Spinal cord (tissue), 10 donors: ENCODE measurements around the gene RNF157. TPM values are rescaled to one million over a fixed set of nuclear protein-coding genes. Genes with fewer than 3 reads are reported as not detected.

Source experiments
- DNase-seq, 6 donors: peaks; one replicate each; pipeline versions ENCODE4 v3.0.0 to v3.0.0-alpha.2; 2013 to 2015; ENCODE audit warnings: low spot score in 6 of 6, low read depth in 4 of 6
- H3K27ac ChIP-seq: one replicate; pipeline ENCODE4 v1.5.1; 2013; ENCODE audit warnings: low read depth, low read length, control low read depth
- H3K27me3 ChIP-seq: one replicate; pipeline ENCODE4 v1.6.1; 2013; ENCODE audit warnings: low read length; ENCODE audit not compliant: control insufficient read depth, insufficient read depth
- H3K36me3 ChIP-seq: one replicate; pipeline ENCODE4 v1.6.1; 2013; ENCODE audit warnings: low read length; ENCODE audit not compliant: control insufficient read depth, insufficient read depth
- H3K4me1 ChIP-seq: one replicate; pipeline ENCODE4 v1.6.1; 2013; ENCODE audit warnings: low read length; ENCODE audit not compliant: control insufficient read depth, insufficient read depth
- H3K4me3 ChIP-seq: one replicate; pipeline ENCODE4 v1.5.1; 2013; ENCODE audit warnings: low read depth, low read length, control low read depth
- H3K9me3 ChIP-seq: one replicate; pipeline ENCODE4 v1.6.1; 2013; ENCODE audit warnings: low read length; ENCODE audit not compliant: control insufficient read depth, insufficient read depth
- whole genome bisulfite sequencing: methylation state at CpG from one replicate; pipeline ENCODE4 v1.1.5; 2013; ENCODE audit warnings: missing lambda C conversion rate; ENCODE audit not compliant: insufficient coverage; 5-methylcytosine and 5-hydroxymethylcytosine counted together
- polyA plus RNA-seq, 2 donors: library from polyadenylated mRNA; unstranded; fragments of 120-200 nt; gene quantifications; one replicate each; pipeline ENCODE4 v1.2.1, GENCODE V29; 2013; ENCODE audit not compliant: insufficient read length in 2 of 2
- total RNA-seq, 2 donors: library from RNA; depleted of rRNA in 1 of 2; stranded (reverse); fragments of 120-200 nt in 1 of 2; fragments of >200 nt in 1 of 2; gene quantifications; one replicate each; pipeline versions ENCODE4 v1.2.3 to v1.2.4, GENCODE V29; 2013 to 2014
- donor health status: healthy.

The RNF157 gene
- total and polyA plus RNA-seq, 4 donors, result 22.8 to 196 (median 126) TPM

GRCh38 chr17:76132574-76133338 lies 107.5 kb downstream of the RNF157 start:
- H3K4me1 ChIP-seq, result peaks cover 39% of the 10 kb centered on the region
- H3K27me3 ChIP-seq, result peaks cover 25% of the 10 kb centered on the region
- H3K9me3 ChIP-seq, result no peaks in the 10 kb centered on the region
- no peak for DNase-seq
- no peak overlapping the region for H3K27ac ChIP-seq
- H3K36me3 ChIP-seq, result peaks cover 15% of the 10 kb centered on the region
- no peak overlapping the region for H3K4me3 ChIP-seq
- WGBS, result 38% methylated on average over 13 of the region's 21 CpGs

GRCh38 chr17:76131692-76132573 lies 108.4 kb downstream of the RNF157 start:
- H3K4me3 ChIP-seq, result no peak overlapping the region
- no peak for DNase-seq
- peaks cover 7% of the 10 kb centered on the region for H3K36me3 ChIP-seq
- H3K4me1 ChIP-seq, result peaks cover 31% of the 10 kb centered on the region
- no peak overlapping the region for H3K27ac ChIP-seq
- no peaks in the 10 kb centered on the region for H3K9me3 ChIP-seq
- WGBS, result 64% methylated on average over 13 of the region's 21 CpGs
- peaks cover 17% of the 10 kb centered on the region for H3K27me3 ChIP-seq

DNA sequence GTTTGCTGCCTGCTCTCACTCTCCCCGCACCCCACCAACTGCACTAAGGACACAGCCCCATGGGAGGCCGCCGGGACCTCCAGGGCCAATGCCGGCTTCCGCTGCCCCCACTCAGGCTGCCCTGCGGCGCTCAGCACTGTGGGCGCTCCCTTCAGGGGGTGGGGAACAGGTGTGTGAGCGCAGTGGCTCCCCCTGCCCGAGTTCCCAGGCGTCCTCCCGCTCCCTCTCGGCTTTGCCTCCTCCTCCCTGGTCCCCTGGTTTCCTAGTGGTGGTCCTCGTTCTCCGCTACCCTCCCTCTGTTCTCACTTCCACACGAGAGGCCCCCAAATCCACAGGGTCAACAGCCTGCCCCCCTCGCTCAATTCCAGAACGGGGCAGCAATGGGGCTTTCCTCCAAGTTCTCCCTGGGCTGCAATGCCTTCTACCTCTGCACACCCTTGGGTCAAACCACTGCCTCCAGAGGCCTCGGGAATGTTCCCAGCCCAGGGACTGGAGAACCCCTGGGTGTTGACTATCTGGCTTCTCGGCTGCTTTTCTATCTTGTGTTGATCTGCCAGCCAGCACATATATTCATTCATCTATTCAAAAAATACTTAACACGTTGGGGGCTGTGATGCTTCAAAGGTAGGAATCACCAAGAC lies 109.1 kb downstream of the RNF157 start:
- Histone ChIP-seq H3K4me1 (peaks cover 23% of the 10 kb centered on the region), H3K4me3 (no peak overlapping the region), H3K27me3 (peaks cover 15% of the 10 kb centered on the region), H3K36me3 (peaks cover under 1% of the 10 kb centered on the region), H3K9me3 (no peaks in the 10 kb centered on the region), H3K27ac (no peak overlapping the region)
- whole genome bisulfite sequencing, result 63% methylated on average over 15 of the region's 21 CpGs
- no peak for DNase-seq

GRCh38 chr17:76130473-76130872 lies 109.8 kb downstream of the RNF157 start:
- H3K9me3 ChIP-seq, result no peaks in the 10 kb centered on the region
- H3K36me3 ChIP-seq, result no peaks in the 10 kb centered on the region
- peaks cover 16% of the 10 kb centered on the region for H3K4me1 ChIP-seq
- H3K27me3 ChIP-seq, result peaks cover 15% of the 10 kb centered on the region
- no peak overlapping the region for H3K4me3 ChIP-seq
- 67% methylated on average over 12 of the region's 13 CpGs for WGBS
- no peak overlapping the region for H3K27ac ChIP-seq
- DNase-seq, result no peak

DNA sequence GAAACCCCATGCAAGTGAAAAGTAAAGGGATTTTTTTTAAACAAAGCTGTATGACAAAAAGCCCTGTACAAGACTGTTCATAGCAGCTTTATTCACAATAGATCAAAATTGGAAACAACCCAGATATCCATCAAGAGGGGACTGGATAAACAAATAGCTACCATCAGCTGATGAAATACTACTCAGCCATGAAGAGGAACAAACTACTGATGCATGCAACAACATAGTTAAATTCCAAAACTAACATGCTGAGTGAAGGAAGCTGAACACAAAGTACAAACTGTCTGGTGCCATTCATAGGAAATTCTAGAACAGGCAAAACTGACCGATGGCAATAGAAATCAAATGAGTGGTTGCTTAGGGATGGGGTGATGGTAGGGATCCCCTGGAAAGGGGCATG lies 114.4 kb downstream of the RNF157 start:
- peaks cover 20% of the 10 kb centered on the region for H3K4me1 ChIP-seq
- no peaks in the 10 kb centered on the region for H3K36me3 ChIP-seq
- no peak for DNase-seq
- WGBS, result 100% methylated on average over 1 of the region's 1 CpG
- no peak overlapping the region for H3K27ac ChIP-seq
- no peaks in the 10 kb centered on the region for H3K27me3 ChIP-seq
- no peak overlapping the region for H3K4me3 ChIP-seq
- H3K9me3 ChIP-seq, result no peaks in the 10 kb centered on the region

DNA sequence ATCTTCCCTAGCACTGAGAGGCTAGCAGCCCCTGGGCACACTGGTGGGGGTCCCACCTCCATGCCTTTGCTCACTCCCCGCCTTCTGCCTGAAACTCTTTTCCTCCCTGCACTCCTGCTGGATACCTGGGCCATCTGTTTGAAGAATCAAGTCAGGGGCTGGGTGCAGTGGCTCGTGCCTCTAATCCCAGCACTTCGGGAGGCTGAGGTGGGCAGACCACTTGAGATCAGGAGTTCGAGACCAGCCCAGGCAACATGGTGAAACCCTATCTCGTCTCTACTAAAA lies 115.0 kb downstream of the RNF157 start:
- DNase-seq, result no peak
- WGBS, result 95% methylated on average over 5 of the region's 5 CpGs
- Histone ChIP-seq H3K27ac (no peak overlapping the region), H3K4me1 (peaks cover 23% of the 10 kb centered on the region), H3K4me3 (no peak overlapping the region), H3K9me3 (no peaks in the 10 kb centered on the region), H3K36me3 (no peaks in the 10 kb centered on the region), H3K27me3 (no peaks in the 10 kb centered on the region)

GRCh38 chr17:76124582-76125390 lies 115.5 kb downstream of the RNF157 start:
- Histone ChIP-seq H3K36me3 (no peaks in the 10 kb centered on the region), H3K4me3 (no peak overlapping the region), H3K27ac (no peak overlapping the region), H3K4me1 (peaks cover 23% of the 10 kb centered on the region), H3K27me3 (no peaks in the 10 kb centered on the region), H3K9me3 (no peaks in the 10 kb centered on the region)
- no peak for DNase-seq
- 90% methylated on average over 11 of the region's 22 CpGs for WGBS

GRCh38 chr17:76123749-76124581 lies 116.3 kb downstream of the RNF157 start:
- no peaks in the 10 kb centered on the region for H3K9me3 ChIP-seq

DNA sequence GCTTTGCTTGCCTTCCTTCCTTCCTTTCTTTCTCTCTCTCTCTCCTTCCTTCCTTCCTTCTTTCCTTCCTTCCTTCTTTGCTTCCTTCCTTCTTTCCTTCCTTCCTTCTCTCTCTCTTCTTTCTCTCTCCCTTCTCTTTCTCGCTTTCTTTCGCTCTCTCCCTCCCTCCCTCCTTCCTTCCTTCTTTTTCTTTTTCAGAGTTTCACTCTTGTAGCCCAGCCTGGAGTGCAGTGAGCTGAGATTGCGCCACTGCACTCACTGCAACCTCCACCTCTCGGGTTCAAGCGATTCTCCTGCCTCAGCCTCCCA lies 117.1 kb downstream of the RNF157 start:
- Histone ChIP-seq H3K27me3 (no peaks in the 10 kb centered on the region), H3K4me1 (peaks cover 23% of the 10 kb centered on the region), H3K9me3 (no peaks in the 10 kb centered on the region), H3K36me3 (no peaks in the 10 kb centered on the region), H3K27ac (no peak overlapping the region), H3K4me3 (no peak overlapping the region)
- DNase-seq, result no peak
- WGBS, result 75% methylated on average over 5 of the region's 5 CpGs

More at GRCh38 chr17:76123749-76124581, 116.3 kb downstream of the RNF157 start:
- WGBS, result 64% methylated on average over 6 of the region's 9 CpGs
- no peak for DNase-seq
- H3K27ac ChIP-seq, result no peak overlapping the region
- no peaks in the 10 kb centered on the region for H3K27me3 ChIP-seq
- no peak overlapping the region for H3K4me3 ChIP-seq
- H3K36me3 ChIP-seq, result no peaks in the 10 kb centered on the region
- H3K4me1 ChIP-seq, result peaks cover 23% of the 10 kb centered on the region
